Mesothelial cell of epicardium (in vitro differentiated cells): Measurements from ENCODE around the gene PROCA1. TPM values are rescaled to one million over a fixed set of nuclear protein-coding genes. Genes with fewer than 3 reads are reported as not detected.
A peak's percentile ranks its signal among the peaks of the same experiment; 100 is the strongest.

Experiments
- DNase-seq, 2 experiments: peaks; one replicate each; pipeline ENCODE4 v3.0.0; 2021; ENCODE audit warnings: low spot score in 2 of 2; ENCODE audit not compliant: unreplicated experiment in 2 of 2
- H3K27ac Mint-ChIP-seq: 2 replicates; pipeline ENCODE4 v1.8.0; 2021; ENCODE audit warnings: mixed read lengths
- H3K27me3 Mint-ChIP-seq: 2 replicates; pipeline ENCODE4 v1.8.0; 2021; ENCODE audit warnings: low read depth, mixed read lengths
- H3K36me3 Mint-ChIP-seq: 2 replicates; pipeline ENCODE4 v1.8.0; 2021; ENCODE audit warnings: mixed read lengths
- H3K4me1 Mint-ChIP-seq: 2 replicates; pipeline ENCODE4 v1.8.0; 2021; ENCODE audit warnings: mixed read lengths
- H3K4me3 Mint-ChIP-seq: 2 replicates; pipeline ENCODE4 v1.8.0; 2021; ENCODE audit warnings: mild to moderate bottlenecking, moderate library complexity, mixed read lengths
- H3K9me3 Mint-ChIP-seq: 2 replicates; pipeline ENCODE4 v1.8.0; 2021; ENCODE audit warnings: mixed read lengths
- total RNA-seq: library from RNA; stranded (reverse); gene quantifications from 3 replicates; pipeline ENCODE4 v1.2.1, GENCODE V29; 2021
- TF ChIP-seq, protein P1 (sequence below): fragments of 200-600 bp; sonication (generic); IDR thresholded peaks from one replicate; pipeline ENCODE4 v1.5.0; 2021; ENCODE audit warnings: antibody characterized with exemption; ENCODE audit not compliant: unreplicated experiment

PROCA1 gene, protein sequence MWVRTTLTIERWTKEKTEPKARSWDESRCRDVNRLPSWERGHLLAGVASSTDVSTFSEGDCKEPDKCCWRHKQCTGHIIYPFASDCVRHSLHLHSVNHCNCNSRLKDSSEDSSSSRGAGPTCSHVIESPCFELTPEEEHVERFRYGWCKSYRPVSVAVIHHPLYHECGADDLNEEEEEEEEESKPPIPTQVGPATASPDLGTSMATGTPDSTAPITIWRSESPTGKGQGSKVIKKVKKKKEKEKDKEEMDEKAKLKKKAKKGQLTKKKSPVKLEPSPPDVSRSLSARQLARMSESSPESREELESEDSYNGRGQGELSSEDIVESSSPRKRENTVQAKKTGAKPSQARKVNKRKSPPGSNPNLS
- total RNA-seq, result 9.2 to 11.7 TPM (median 10.4 TPM) in 3 replicates

DNA sequence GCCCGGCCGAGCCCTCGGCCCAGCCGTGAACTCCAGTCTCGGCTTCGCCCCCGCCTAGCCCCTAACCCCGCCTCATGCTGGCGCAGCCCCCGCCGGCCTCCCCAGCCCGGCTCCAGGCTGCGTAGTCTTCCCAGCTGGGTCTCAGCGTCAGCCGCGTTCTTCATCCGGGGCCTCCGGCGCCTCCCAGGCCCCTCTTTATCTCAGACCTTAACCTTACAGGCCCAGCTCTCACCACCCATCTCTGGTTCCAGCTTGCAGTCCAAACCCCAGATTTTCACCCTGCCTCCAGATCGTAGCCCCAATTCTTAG, at the start of gene PROCA1:
Gene PROCA1, minus strand, starts transcription at position 166 of the 309 bp plus-strand sequence. CDS start 228 bp downstream, outside the sequence.
- peaks cover 18% of the 10 kb centered on the region for H3K36me3 Mint-ChIP-seq
- H3K4me3 Mint-ChIP-seq, result peak within 1 kb of the TSS; percentile 83
- no peaks in the 10 kb centered on the region for H3K9me3 Mint-ChIP-seq
- no peaks in the 10 kb centered on the region for H3K27me3 Mint-ChIP-seq
- H3K4me1 Mint-ChIP-seq, result peaks cover 36% of the 10 kb centered on the region
- H3K27ac Mint-ChIP-seq, result peak within 1 kb of the TSS; percentile 99
- no peak for DNase-seq
- TF ChIP-seq, protein P1, sequence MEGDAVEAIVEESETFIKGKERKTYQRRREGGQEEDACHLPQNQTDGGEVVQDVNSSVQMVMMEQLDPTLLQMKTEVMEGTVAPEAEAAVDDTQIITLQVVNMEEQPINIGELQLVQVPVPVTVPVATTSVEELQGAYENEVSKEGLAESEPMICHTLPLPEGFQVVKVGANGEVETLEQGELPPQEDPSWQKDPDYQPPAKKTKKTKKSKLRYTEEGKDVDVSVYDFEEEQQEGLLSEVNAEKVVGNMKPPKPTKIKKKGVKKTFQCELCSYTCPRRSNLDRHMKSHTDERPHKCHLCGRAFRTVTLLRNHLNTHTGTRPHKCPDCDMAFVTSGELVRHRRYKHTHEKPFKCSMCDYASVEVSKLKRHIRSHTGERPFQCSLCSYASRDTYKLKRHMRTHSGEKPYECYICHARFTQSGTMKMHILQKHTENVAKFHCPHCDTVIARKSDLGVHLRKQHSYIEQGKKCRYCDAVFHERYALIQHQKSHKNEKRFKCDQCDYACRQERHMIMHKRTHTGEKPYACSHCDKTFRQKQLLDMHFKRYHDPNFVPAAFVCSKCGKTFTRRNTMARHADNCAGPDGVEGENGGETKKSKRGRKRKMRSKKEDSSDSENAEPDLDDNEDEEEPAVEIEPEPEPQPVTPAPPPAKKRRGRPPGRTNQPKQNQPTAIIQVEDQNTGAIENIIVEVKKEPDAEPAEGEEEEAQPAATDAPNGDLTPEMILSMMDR, result no peak

DNA sequence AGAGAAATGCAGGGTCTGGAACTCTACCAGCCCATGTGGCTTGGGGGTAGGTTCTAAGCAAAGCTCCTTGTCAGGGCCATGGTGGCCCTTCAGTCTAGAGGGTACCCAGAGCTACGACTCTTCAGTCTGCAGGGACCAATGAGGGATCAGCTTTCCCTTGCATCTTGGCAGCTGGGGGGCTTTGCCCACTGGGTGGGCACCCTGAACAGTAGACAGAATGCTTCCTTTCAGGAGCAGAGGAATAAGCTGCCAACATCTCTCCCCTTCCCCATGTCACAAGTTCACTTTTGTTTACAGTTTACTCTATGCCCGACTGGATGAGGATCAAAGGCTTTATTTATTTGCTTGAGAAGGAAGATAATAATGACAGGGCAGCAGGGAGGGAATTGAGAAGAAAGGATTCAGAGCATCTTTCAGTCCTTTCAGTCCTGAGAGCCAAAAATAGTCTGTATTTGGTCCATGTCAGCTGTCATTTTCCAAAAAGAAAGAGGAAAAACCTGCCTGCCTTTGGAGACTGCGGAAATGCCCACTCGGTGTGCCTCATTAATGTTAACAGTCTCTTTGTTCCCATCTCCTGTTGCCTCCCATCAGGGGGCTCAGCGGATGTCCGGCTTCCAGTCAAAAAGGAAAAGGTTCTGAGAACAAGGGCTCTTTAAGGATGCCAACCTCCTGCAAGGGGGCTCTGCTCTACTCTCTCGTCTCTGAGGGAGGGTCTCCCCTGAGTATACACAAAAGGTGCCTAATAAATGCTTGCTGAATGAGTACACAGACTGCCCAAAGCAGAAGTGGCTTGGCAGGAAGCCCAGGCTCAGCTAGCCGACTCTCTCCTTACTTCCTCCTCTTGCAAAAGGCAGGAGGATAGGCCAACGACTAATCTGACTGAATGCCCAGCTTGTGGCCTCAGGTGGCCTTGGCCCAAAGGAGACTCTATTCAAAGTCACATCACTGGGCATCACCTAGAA, 49.2 kb upstream of the PROCA1 start:
- Mint-ChIP-seq H3K36me3 (peaks cover 13% of the 10 kb centered on the region), H3K4me3 (no peak overlapping the region), H3K4me1 (peaks cover 1% of the 10 kb centered on the region), H3K27me3 (no peaks in the 10 kb centered on the region), H3K27ac (no peak overlapping the region), H3K9me3 (no peaks in the 10 kb centered on the region)
- TF ChIP-seq, protein P1, result no peak
- no peak for DNase-seq

DNA sequence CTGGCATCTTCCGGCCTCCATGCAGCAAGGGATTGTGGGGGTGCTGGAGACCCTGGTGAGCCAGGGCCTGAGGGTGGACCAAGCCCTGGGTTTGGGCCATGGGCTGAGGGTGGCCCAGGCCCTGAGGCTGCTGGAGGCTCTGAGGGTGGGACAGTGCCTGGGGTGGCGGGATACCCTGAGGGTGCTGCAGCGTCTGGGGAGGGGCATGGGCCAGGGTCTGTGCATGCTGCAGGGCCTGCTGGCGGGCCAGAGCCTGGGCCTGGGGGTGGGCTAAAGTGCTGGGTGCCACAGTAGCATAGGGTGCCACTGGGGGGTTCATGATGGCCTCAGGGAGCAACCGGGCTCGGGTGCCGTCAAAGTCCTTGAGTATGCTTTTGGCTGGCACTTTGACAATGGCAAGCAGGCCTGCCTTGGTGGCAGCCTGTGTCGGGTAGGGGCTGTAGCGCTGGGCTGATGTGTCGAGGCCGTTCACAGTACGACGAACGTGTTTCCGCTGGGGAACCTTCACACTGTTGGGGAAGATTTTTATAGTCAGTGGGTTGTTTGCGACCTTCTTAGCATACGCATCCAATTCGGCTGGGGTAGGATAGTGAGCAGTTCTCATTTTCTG, 47.7 kb upstream of the PROCA1 start:
- TF ChIP-seq, protein P1, result no peak

DNA sequence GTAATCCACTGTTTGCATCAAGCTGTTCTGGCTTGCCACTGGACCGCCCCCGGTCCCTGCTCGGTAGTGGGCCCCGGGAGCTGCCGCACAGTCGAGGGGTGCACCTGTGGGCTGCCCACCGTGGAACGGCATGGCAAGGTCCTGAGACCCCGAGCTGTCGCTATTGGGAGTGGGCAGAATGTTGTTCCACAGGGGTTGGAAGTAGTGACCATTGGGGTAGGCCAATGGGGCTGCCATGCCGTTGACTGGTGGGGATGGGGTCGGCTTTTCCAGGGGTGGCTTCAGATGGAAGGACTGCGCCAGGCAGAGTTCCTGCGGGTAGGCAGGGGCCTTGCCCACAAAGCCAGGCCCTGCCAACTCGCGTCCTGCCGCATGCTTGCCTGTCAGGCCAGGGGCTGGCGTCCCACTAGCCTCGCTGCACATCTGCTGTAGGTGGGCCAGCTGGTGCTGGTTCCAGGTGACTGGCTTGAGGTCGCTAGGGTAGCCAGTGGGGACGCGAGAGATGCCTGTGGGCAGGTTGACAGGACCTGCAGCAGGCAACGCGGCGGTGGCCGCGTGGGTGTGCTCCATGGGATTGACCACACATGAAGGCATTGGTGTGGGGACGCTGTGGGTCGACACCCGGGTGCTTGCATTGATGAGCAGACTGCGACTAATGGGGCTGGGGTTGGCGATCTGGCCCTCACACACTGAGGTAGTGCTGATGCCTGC, 46.9 kb upstream of the PROCA1 start:
- Mint-ChIP-seq H3K27me3 (no peaks in the 10 kb centered on the region), H3K4me1 (no peaks in the 10 kb centered on the region), H3K27ac (no peak overlapping the region), H3K4me3 (no peak overlapping the region), H3K9me3 (no peaks in the 10 kb centered on the region), H3K36me3 (peaks cover 7% of the 10 kb centered on the region)
- no peak for DNase-seq
- TF ChIP-seq, protein P1, result no peak

More for the DNA sequence above, 47.7 kb upstream of the PROCA1 start:
- H3K27ac Mint-ChIP-seq, result no peak overlapping the region
- no peak overlapping the region for H3K4me3 Mint-ChIP-seq
- H3K27me3 Mint-ChIP-seq, result no peaks in the 10 kb centered on the region
- peaks cover 1% of the 10 kb centered on the region for H3K4me1 Mint-ChIP-seq
- DNase-seq, result no peak
- H3K9me3 Mint-ChIP-seq, result no peaks in the 10 kb centered on the region
- H3K36me3 Mint-ChIP-seq, result peaks cover 9% of the 10 kb centered on the region

DNA sequence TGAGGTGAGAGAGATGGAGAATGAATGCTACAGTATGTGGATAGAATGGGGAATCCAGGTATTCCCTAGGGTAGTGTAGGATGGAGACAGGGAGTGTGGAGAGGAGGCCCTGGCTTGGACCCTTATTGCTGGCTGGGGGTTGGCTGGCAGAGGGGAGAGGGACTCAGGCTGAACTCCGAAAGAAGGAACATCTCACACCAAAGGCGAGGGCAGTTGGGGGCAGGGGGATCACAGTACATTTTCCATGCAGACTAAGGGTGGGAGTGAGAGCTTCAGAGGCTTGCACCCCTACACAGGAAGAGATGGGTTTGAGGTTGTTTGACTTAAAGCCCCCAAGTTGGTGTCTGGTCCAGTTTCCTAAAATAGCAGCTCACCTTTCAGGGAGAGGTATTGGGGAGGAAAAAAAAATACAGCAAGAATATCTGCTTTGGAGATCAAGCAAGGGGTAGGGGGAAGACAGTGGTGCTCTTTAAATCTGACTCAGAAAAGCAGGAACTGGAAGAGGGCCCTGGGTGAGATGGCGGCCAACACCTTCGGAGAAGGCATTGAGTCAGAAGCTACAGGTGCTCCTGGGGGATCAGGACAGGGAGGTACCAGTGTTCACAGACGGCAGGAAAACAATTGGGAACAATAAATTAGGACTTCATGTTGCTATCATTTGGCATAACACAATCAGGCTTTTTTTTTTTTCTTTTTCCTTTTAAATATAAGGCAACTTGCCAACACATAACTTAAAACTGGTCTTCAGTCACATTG, 44.5 kb upstream of the PROCA1 start:
- Mint-ChIP-seq H3K4me1 (no peaks in the 10 kb centered on the region), H3K27ac (peak overlapping the region; percentile 23), H3K27me3 (no peaks in the 10 kb centered on the region), H3K36me3 (peaks cover 12% of the 10 kb centered on the region), H3K4me3 (no peak overlapping the region), H3K9me3 (no peaks in the 10 kb centered on the region)
- TF ChIP-seq, protein P1, result no peak
- DNase-seq, result no peak
